Effector memory CD4-positive, alpha-beta T cell (primary cell): ENCODE data around the gene IL17RA.
A peak's percentile ranks its signal among the peaks of the same experiment; 100 is the strongest.

Experiments
- DNase-seq, 3 donors: peaks; one replicate each; pipeline ENCODE4 v3.0.0-alpha.2; 2020
- H3K27ac ChIP-seq: 2 replicates; pipeline ENCODE4 v1.7.0; 2013; ENCODE audit warnings: mild to moderate bottlenecking, low read length, moderate library complexity; ENCODE audit not compliant: insufficient read depth, poor library complexity, severe bottlenecking
- H3K27me3 ChIP-seq: replicated peaks from 2 replicates; pipeline ENCODE4 v1.7.0; 2013; ENCODE audit warnings: mild to moderate bottlenecking, low read length; ENCODE audit not compliant: insufficient read depth, control insufficient read depth, poor library complexity, severe bottlenecking
- H3K36me3 ChIP-seq: 2 replicates; pipeline ENCODE4 v1.7.0; 2013; ENCODE audit warnings: mild to moderate bottlenecking, low read length, moderate library complexity; ENCODE audit not compliant: control insufficient read depth, insufficient read depth
- H3K4me1 ChIP-seq: 2 replicates; pipeline ENCODE4 v1.7.0; 2013; ENCODE audit warnings: low read length, mild to moderate bottlenecking; ENCODE audit not compliant: control insufficient read depth, insufficient read depth, poor library complexity, severe bottlenecking
- H3K4me3 ChIP-seq: 2 replicates; pipeline ENCODE4 v1.7.0; 2013; ENCODE audit warnings: low read length, low read depth, mild to moderate bottlenecking; ENCODE audit not compliant: insufficient read depth, poor library complexity, severe bottlenecking
- H3K9me3 ChIP-seq: 2 replicates; pipeline ENCODE4 v1.7.0; 2013; ENCODE audit warnings: mild to moderate bottlenecking, low read length, moderate library complexity; ENCODE audit not compliant: control insufficient read depth

IL17RA gene

GRCh38 chr22:17095538-17095937 is 10.7 kb downstream of the IL17RA start:
- Histone ChIP-seq H3K27ac (no peak overlapping the region), H3K36me3 (peaks cover 21% of the 10 kb centered on the region), H3K4me1 (peaks cover 67% of the 10 kb centered on the region), H3K9me3 (no peaks in the 10 kb centered on the region), H3K4me3 (no peak overlapping the region), H3K27me3 (no peaks in the 10 kb centered on the region)
- no peak for DNase-seq

GRCh38 chr22:17096071-17096470 is 11.3 kb downstream of the IL17RA start:
- peaks cover 62% of the 10 kb centered on the region for H3K4me1 ChIP-seq
- no peaks in the 10 kb centered on the region for H3K9me3 ChIP-seq
- H3K27ac ChIP-seq, result no peak overlapping the region
- no peak overlapping the region for H3K4me3 ChIP-seq
- DNase-seq, result no peak
- H3K36me3 ChIP-seq, result peaks cover 26% of the 10 kb centered on the region
- no peaks in the 10 kb centered on the region for H3K27me3 ChIP-seq

GRCh38 chr22:17097062-17097461 is 12.3 kb downstream of the IL17RA start:
- H3K9me3 ChIP-seq, result no peaks in the 10 kb centered on the region
- H3K27ac ChIP-seq, result no peak overlapping the region
- no peak for DNase-seq
- H3K4me3 ChIP-seq, result no peak overlapping the region
- peaks cover 52% of the 10 kb centered on the region for H3K4me1 ChIP-seq
- no peaks in the 10 kb centered on the region for H3K27me3 ChIP-seq
- H3K36me3 ChIP-seq, result peaks cover 36% of the 10 kb centered on the region

GRCh38 chr22:17097701-17098100 is 12.9 kb downstream of the IL17RA start:
- no peak overlapping the region for H3K4me3 ChIP-seq
- no peaks in the 10 kb centered on the region for H3K9me3 ChIP-seq
- H3K27ac ChIP-seq, result peak overlapping the region; percentile 32
- DNase-seq, result no peak
- peaks cover 42% of the 10 kb centered on the region for H3K36me3 ChIP-seq
- peaks cover 47% of the 10 kb centered on the region for H3K4me1 ChIP-seq
- no peaks in the 10 kb centered on the region for H3K27me3 ChIP-seq

GRCh38 chr22:17098379-17098819 is 13.6 kb downstream of the IL17RA start:
- H3K27me3 ChIP-seq, result no peaks in the 10 kb centered on the region
- H3K9me3 ChIP-seq, result no peaks in the 10 kb centered on the region
- peak overlapping the region; percentile 32 for H3K27ac ChIP-seq
- no peak for DNase-seq
- H3K4me1 ChIP-seq, result peaks cover 41% of the 10 kb centered on the region
- H3K4me3 ChIP-seq, result no peak overlapping the region
- H3K36me3 ChIP-seq, result peaks cover 46% of the 10 kb centered on the region

GRCh38 chr22:17100621-17101020 is 15.8 kb downstream of the IL17RA start:
- H3K4me1 ChIP-seq, result peaks cover 36% of the 10 kb centered on the region
- no peak overlapping the region for H3K27ac ChIP-seq
- H3K36me3 ChIP-seq, result peaks cover 61% of the 10 kb centered on the region
- H3K9me3 ChIP-seq, result no peaks in the 10 kb centered on the region
- no peak for DNase-seq
- H3K4me3 ChIP-seq, result no peak overlapping the region
- no peaks in the 10 kb centered on the region for H3K27me3 ChIP-seq

- Histone ChIP-seq H3K27me3 (no peaks in the 10 kb centered on the region), H3K4me3 (no peak overlapping the region), H3K27ac (no peak overlapping the region), H3K36me3 (peaks cover 67% of the 10 kb centered on the region), H3K4me1 (peaks cover 39% of the 10 kb centered on the region), H3K9me3 (no peaks in the 10 kb centered on the region)
- no peak for DNase-seq
Measured at GRCh38 chr22:17101475-17102296, 16.9 kb downstream of the IL17RA start.

- Histone ChIP-seq H3K9me3 (no peaks in the 10 kb centered on the region), H3K4me1 (peaks cover 36% of the 10 kb centered on the region), H3K27me3 (no peaks in the 10 kb centered on the region), H3K4me3 (no peak overlapping the region), H3K27ac (no peak overlapping the region), H3K36me3 (peaks cover 73% of the 10 kb centered on the region)
- no peak for DNase-seq
Measured at GRCh38 chr22:17102297-17102667, 17.5 kb downstream of the IL17RA start.

GRCh38 chr22:17103351-17103750 is 18.6 kb downstream of the IL17RA start:
- Histone ChIP-seq H3K36me3 (peaks cover 83% of the 10 kb centered on the region), H3K4me1 (peaks cover 26% of the 10 kb centered on the region), H3K9me3 (no peaks in the 10 kb centered on the region), H3K27ac (no peak overlapping the region), H3K27me3 (no peaks in the 10 kb centered on the region), H3K4me3 (no peak overlapping the region)
- DNase-seq, result no peak

GRCh38 chr22:17104336-17104935 is 19.6 kb downstream of the IL17RA start:
- Histone ChIP-seq H3K36me3 (peaks cover 87% of the 10 kb centered on the region), H3K9me3 (no peaks in the 10 kb centered on the region), H3K27ac (no peak overlapping the region), H3K27me3 (no peaks in the 10 kb centered on the region), H3K4me1 (peaks cover 15% of the 10 kb centered on the region), H3K4me3 (no peak overlapping the region)
- DNase-seq, result no peak
